Measurements from ENCODE around the gene XPR1. TPM values are rescaled to one million over a fixed set of nuclear protein-coding genes. Genes with fewer than 3 reads are reported as not detected.
"Not testable (repeated sequence)": the region's sequence is repeated elsewhere in the genome, so short reads cannot be mapped to it uniquely, and the experiment has no call there.

XPR1 gene
- total RNA-seq, 1 experiment from 2014 or later: 7.0 TPM

DNA sequence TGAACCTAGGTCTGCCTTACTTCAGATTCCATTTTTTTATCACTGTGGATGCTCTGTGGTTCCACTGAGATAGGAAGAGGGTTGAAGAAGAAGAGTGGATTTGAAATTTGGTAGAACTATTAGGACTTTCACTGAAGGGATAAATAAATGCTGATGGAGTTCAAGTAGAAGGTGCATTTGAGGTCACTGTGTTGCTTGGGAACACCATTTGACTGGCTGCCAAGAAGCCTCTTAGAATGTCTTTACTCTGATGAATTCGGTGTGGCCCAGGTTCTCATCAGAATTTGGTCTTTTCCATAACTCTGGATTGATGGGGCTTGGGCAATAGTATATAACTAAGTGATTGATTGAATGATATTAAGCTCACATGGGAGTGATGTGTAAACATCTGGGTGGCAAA is 11.9 kb downstream of the XPR1 start:
- DNase-seq (ENCODE audit: low spot score): no peak

- DNase-seq (ENCODE audit: low spot score): no peak
Observed at GRCh38 chr1:180644526-180645192, 12.8 kb downstream of the XPR1 start.

DNA sequence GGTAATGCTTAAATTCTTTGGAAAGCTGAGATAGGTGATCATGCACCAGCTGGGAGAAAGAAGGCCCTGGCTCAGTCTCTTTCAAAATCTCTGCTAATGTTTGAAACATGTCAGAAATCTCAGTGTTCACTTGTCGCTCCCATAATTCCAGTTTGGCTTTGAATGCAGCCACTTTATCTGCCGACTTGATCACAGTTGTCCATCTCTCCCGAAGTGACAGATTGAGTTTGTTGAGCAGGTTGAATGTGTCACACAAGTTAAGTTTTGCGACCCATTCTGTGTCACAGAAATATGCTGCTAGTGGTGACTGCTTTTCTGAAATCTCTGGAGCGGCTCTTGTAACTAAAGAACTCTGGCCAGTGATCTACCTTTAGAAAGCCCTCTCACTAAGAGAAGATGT is 13.4 kb downstream of the XPR1 start:
- DNase-seq (ENCODE audit: low spot score): not testable (repeated sequence)

DNA sequence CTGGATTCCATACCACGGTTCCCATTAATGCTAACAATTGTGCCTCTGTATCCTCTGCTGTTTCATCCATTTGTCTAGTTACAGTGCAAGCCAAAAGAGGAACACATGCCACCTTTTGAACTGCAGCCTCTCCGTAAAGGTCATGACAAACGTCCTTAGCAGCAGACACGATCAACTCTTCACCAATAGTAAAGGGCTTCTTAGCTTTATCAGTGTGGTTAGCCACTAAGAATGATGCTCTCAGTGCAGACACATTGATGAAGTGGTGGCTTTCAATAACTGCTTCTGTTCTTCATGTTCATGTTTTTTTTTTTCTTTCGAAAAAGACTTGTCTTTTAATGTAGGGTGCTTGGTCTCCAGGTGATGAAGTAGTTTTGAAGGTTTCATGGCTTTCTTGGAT is 14.3 kb downstream of the XPR1 start:
- no peak for DNase-seq (ENCODE audit: low spot score)

- no peak for DNase-seq (ENCODE audit: low spot score)
Observed at GRCh38 chr1:180646547-180646946, 14.7 kb downstream of the XPR1 start.

DNA sequence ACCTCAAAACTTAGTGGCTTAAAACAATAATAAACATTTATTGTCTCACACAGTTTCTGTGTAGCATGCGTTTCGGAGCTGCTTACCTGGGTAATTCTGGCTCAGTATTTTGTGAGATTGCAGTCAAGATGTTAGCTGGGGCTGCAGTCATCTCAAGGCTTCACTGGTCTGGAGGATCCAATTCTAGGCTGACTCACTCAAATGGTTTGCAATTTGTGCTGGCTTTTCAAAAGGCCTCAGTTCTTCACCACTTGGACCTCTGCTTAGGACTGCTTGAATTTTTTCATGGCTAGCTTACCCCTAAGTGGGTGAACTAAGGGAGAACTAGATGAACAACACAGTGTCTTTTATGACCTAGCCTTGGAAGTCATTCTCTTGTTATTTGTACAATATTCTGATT is 21.0 kb downstream of the XPR1 start:
- no peak for DNase-seq (ENCODE audit: low spot score)

DNA sequence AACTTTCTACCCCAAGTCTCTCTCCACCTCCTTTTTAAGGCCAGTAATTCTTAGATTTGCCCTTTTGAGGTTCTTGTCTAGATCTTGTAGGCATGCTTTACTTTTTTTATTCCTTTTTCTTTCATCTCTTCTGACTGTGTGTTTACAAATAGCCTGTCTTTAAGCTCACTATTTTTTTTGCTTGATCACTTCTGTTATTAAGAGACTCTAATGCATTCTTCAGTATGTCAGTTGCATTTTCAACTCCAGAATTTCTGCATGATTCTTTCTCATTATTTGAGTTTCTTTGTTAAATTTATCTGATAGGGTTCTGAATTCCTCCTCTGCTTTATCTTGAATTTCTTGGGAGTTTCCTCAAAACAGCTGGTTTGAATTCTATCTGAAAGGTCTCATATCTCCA is 30.9 kb downstream of the XPR1 start:
- no peak for DNase-seq (ENCODE audit: low spot score)

GRCh38 chr1:180670681-180671080 is 38.9 kb downstream of the XPR1 start:
- no peak for DNase-seq (ENCODE audit: low spot score)

DNA sequence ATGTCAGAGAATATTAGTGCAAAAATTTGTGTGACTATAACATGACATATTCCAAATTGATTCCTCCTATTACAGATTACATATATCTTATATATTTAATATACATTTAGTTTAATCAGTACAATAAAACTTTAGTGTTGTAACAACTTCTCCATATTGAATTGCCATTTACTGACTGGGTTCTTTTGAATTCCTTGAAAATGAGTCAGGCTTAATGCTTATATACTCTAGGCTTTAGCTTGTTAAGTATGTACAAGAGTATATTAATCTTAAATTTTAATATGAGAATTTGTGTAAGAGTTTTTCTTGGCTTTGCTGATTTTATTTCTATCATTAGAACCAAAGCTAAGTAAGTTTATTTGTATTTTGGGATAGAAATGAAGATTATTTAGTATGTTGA is 40.3 kb downstream of the XPR1 start:
- DNase-seq (ENCODE audit: low spot score): no peak

DNA sequence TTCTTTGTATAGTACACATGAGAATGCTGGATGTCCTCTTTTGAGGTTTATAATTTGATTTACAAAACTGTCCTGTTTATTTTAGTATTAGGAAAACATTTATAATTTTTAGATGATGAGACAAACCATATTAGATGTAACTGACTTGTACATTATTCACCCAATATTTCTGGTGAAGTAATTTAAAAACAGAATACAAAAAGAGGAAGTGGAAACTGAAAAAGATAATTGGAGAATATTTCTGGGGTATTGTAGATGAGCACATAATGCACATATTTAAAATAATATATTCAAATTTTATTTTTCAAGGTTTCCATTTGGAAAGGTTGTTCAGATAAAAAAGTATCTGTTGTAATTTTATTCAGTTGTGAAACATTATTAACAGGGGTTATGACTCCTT is 40.7 kb downstream of the XPR1 start:
- no peak for DNase-seq (ENCODE audit: low spot score)

GRCh38 chr1:180674603-180675530 is 43.0 kb downstream of the XPR1 start:
- no peak for DNase-seq (ENCODE audit: low spot score)

DNA sequence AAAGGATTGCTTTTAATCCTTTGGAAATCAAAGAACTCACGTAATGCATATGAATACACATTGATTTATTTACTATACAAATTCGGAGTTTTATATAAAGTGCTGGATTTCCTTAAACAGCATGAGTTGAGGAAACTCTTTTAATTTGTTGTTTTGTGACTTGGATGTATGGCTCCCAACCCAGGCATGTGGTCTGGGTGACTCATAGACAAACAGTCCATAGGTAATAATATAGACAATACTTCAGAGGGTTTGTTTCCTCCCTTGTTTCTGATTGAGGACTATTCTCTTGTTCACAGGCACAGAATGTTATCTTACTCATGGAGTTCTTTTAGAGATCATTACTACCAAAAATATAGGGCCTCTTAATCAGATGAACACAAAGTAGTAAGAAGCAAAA is 43.8 kb downstream of the XPR1 start:
- DNase-seq (ENCODE audit: low spot score): no peak

GRCh38 chr1:180680558-180681144 is 48.8 kb downstream of the XPR1 start:
- no peak for DNase-seq (ENCODE audit: low spot score)

DNA sequence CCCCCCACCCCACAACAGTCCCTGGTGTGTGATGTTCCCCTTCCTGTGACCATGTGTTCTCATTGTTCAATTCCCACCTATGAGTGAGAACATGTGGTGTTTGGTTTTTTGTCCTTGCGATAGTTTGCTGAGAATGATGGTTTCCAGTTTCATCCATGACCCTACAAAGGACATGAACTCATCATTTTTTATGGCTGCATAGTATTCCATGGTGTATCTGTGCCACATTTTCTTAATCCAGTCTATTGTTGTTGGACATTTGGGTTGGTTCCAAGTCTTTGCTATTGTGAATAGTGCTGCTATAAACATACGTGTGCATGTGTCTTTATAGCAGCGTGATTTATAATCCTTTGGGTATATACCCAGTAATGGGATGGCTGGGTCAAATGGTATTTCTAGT is 51.3 kb downstream of the XPR1 start:
- not testable (repeated sequence) for DNase-seq (ENCODE audit: low spot score)

GRCh38 chr1:180691322-180691913 is 59.6 kb downstream of the XPR1 start:
- no peak for DNase-seq (ENCODE audit: low spot score)

GRCh38 chr1:180693564-180694244 is 61.9 kb downstream of the XPR1 start:
- DNase-seq (ENCODE audit: low spot score): no peak

GRCh38 chr1:180695282-180695681 is 63.5 kb downstream of the XPR1 start:
- no peak for DNase-seq (ENCODE audit: low spot score)

GRCh38 chr1:180696361-180696760 is 64.5 kb downstream of the XPR1 start:
- DNase-seq (ENCODE audit: low spot score): no peak

DNA sequence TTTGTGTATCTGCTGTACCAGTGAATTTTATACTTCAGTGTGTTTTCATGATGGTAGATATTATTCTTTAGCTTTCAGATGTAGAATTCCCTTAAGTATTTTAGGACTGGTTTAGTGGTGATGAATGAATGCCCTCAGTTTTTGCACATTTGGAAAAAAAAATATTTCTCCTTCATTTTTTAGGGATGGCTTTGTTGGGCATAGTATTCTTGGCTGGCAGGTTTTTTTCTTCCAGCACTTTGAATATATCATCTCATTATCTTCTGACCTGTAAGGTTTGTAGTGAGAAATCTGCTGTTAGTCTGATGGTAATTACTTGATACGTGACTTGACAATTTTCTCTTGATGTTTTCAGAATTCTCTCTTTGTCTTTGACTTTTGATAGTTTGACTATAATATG is 66.8 kb downstream of the XPR1 start:
- no peak for DNase-seq (ENCODE audit: low spot score)

DNA sequence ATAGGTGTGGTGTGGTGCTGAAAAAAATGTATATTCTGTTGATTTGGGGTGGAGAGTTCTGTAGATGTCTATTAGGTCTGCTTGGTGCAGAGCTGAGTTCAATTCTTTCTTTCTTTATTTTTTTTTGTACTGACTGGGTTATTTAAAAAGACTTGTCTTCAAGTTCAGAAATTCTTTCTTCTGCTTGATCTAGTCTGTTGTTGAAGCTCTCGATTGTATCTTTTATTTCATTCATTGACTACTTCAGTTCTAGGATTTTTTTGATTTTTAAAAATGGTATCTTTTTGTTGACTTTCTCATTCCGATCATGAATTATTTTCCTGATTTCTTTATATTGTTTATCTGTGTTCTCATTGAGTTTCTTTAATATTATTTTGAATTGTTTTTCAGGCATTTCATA is 70.6 kb downstream of the XPR1 start:
- DNase-seq (ENCODE audit: low spot score): not testable (repeated sequence)

DNA sequence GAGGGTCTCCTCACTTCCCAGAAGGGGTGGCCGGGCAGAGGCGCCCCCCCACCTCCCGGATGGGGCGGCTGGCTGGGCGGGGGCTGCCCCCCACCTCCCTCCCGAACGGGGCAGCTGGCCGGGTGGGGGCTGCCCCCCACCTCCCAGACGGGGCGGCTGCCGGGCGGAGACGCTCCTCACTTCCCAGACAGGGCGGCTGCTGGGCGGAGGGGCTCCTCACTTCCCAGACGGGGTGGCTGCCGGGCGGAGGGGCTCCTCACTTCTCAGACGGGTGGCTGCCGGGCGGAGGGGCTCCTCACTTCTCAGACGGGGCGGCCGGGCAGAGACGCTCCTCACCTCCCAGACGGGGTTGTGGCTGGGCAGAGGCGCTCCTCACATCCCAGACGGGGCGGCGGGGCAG is 78.9 kb downstream of the XPR1 start:
- not testable (repeated sequence) for DNase-seq (ENCODE audit: low spot score)

- DNase-seq (ENCODE audit: low spot score): not testable (repeated sequence)
Observed at GRCh38 chr1:180711260-180711659, 79.4 kb downstream of the XPR1 start.

Data from HT-29 (cell line).